ENCODE results near the gene VIPR1. TPM values are rescaled to one million over a fixed set of nuclear protein-coding genes. Genes with fewer than 3 reads are reported as not detected.
"Not testable (repeated sequence)": the region's sequence is repeated elsewhere in the genome, so short reads cannot be mapped to it uniquely, and the experiment has no call there.

The VIPR1 gene
- total RNA-seq, 4 donors from 2014 or later: 6.3 to 117 (median 26.0) TPM

DNA sequence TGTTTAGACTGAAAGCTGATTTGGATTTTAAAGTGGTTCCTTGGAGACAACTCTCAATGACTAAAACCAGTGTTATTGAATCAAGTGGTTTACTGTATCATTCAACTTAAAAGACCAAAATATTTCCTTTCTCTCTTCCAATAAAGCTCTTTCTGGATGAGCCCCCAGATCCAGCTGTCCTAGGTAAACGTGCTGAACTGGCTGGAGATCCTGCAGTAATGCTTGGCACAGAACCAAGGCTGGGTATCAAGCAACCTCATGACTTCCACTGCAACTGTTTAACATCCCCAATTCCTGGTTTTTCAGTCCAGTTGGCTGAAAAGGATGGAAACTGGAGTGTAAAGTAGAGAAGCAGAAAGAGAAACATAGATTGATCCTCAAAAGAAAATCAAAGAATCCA, 50.4 kb downstream of the VIPR1 start:
- no peak overlapping the region for H3K27ac ChIP-seq
- no peak overlapping the region for H3K4me3 ChIP-seq (replicated peaks in 1 of 3)
- DNase-seq: no peak
- H3K27me3 ChIP-seq: no peaks in the 10 kb centered on the region
- no peaks in the 10 kb centered on the region for H3K9me3 ChIP-seq
- WGBS, 2 donors: 44 to 51% methylated on average over 1 of the region's 1 CpG
- intact Hi-C loops (cut with DNase I): no loop called here
- peaks cover 46 to 51% of the 10 kb centered on the region in 2 donors for H3K36me3 ChIP-seq
- TF ChIP-seq POLR2A (IDR thresholded peaks at IDR 0.05): no peak
- no peak for TF ChIP-seq CTCF (IDR thresholded peaks at IDR 0.05)
- no peaks in the 10 kb centered on the region for H3K4me1 ChIP-seq

DNA sequence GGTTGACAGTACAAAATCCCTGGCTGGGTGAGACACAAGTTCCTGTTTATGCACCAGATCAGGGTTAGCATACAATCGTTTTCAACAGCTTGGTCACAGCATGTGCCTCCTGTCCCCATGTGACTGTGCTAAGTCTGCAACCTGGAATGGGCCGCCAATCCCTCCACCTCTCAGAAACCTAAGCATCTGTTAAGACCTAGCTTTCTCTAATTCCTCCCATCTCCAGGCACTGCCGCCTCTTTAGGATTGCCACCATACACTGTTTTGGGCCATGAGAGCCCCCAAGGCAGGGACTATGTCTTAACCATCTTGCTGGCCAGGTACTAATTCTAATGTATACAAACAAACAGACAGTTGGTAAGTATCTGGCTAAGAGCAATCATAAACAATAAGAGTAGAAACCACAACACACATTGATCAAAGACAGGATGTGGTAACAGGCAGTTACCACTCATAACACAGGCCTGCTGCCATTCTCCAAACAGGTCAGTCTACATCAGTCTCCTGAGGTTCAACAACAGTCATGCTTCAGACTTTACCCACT, 53.7 kb downstream of the VIPR1 start:
- peaks cover 56 to 69% of the 10 kb centered on the region in 2 donors for H3K36me3 ChIP-seq
- H3K9me3 ChIP-seq: no peaks in the 10 kb centered on the region
- 69 to 76% methylated on average over 3 of the region's 3 CpGs for WGBS, 2 donors
- DNase-seq: no peak
- H3K27ac ChIP-seq: no peak overlapping the region
- TF ChIP-seq POLR2A (IDR thresholded peaks at IDR 0.05): no peak
- TF ChIP-seq CTCF (IDR thresholded peaks at IDR 0.05): no peak
- intact Hi-C loops (cut with DNase I): no loop called here
- H3K4me3 ChIP-seq (replicated peaks in 1 of 3): no peak overlapping the region
- H3K4me1 ChIP-seq: no peaks in the 10 kb centered on the region
- H3K27me3 ChIP-seq: no peaks in the 10 kb centered on the region

- DNase-seq; intact Hi-C loops (cut with DNase I); H3K9me3 ChIP-seq; H3K27me3 ChIP-seq; H3K27ac ChIP-seq; H3K4me1 ChIP-seq; H3K4me3 ChIP-seq (replicated peaks in 1 of 3): not testable (repeated sequence)
- WGBS, 2 donors: 97 to 99% methylated on average over 6 of the region's 6 CpGs
- H3K36me3 ChIP-seq: peaks cover 56 to 70% of the 10 kb centered on the region in 2 donors
Measured at GRCh38 chr3:42556817-42557216, 54.4 kb downstream of the VIPR1 start.

- peaks cover 55 to 64% of the 10 kb centered on the region in 2 donors for H3K36me3 ChIP-seq
- no peak for TF ChIP-seq POLR2A (IDR thresholded peaks at IDR 0.05)
- TF ChIP-seq CTCF (IDR thresholded peaks at IDR 0.05): no peak
- DNase-seq: no peak
- H3K9me3 ChIP-seq: no peaks in the 10 kb centered on the region
- H3K4me1 ChIP-seq: no peaks in the 10 kb centered on the region
- H3K27me3 ChIP-seq: no peaks in the 10 kb centered on the region
- intact Hi-C loops (cut with DNase I): no loop called here
- H3K27ac ChIP-seq: no peak overlapping the region
- no peak overlapping the region for H3K4me3 ChIP-seq (replicated peaks in 1 of 3)
Measured at GRCh38 chr3:42557854-42558253, 55.4 kb downstream of the VIPR1 start.

DNA sequence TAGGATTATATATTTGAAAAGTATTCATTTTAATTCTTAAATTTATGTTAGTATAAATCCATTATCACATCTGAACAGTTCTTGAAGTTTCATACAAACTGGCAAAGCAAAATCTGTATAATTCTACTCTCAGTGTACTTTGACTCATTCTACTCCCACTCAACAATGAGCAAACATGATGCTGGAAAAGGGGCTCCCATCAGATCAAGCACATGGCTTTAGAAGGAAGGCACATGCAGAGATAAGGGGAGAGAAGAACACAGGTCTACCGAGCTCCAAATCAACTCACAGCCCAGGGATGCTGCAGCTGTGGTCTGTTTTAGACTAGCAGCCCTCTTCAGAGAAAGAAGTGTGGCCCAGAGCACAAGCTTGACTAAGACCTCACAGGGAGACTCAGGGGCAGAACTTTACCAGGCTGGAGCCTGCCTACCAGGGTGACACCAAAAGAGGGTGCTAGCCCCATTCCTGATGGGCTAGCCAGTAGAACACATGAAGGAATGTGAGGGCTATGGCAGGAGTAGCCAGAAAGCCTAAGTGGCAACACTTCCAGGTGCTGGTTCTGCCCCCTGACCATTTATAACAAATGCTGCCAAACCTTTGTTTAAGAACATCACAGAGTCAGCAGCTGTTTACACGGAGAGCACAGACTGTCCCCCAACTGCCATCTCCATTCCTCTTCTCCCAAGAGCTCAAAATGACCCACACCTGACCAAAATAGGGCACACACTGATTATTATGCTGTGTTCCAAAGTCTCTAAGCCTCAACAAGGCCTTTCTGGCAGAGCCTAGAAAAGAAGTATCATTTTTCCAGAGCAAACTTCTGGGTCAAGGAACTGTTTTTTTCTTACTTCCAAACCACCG, 59.8 kb downstream of the VIPR1 start:
- 68 to 82% methylated on average over 3 of the region's 3 CpGs for WGBS, 2 donors
- H3K27ac ChIP-seq: no peak overlapping the region

More for the DNA sequence above, 59.8 kb downstream of the VIPR1 start:
- no peak for TF ChIP-seq CTCF (IDR thresholded peaks at IDR 0.05)
- no peak for DNase-seq
- no peaks in the 10 kb centered on the region for H3K4me1 ChIP-seq
- H3K27me3 ChIP-seq: no peaks in the 10 kb centered on the region
- peaks cover 27 to 39% of the 10 kb centered on the region in 2 donors for H3K36me3 ChIP-seq
- no peak overlapping the region for H3K4me3 ChIP-seq (replicated peaks in 1 of 3)
- intact Hi-C loops (cut with DNase I): no loop called here
- no peaks in the 10 kb centered on the region for H3K9me3 ChIP-seq

All from thyroid gland (tissue), 4 donors.